Hepatocyte (in vitro differentiated cells): ENCODE data around the gene FERMT3. TPM values are rescaled to one million over a fixed set of nuclear protein-coding genes. Genes with fewer than 3 reads are reported as not detected.

ENCODE experiments used
- DNase-seq: peaks from one replicate; pipeline ENCODE4 v3.0.0-alpha.2; 2016; ENCODE audit warnings: low spot score
- H2AFZ ChIP-seq: fragments of 200-600 bp; sonication (generic); 2 replicates; pipeline ENCODE4 v1.6.0; 2016; ENCODE audit warnings: antibody characterized with exemption, mild to moderate bottlenecking
- H3K27ac ChIP-seq: fragments of 200-600 bp; sonication (generic); 2 replicates; pipeline ENCODE4 v1.5.1; 2016; ENCODE audit warnings: mild to moderate bottlenecking
- H3K27me3 ChIP-seq: fragments of 200-600 bp; sonication (generic); 2 replicates; pipeline ENCODE4 v1.6.1; 2016
- H3K36me3 ChIP-seq: fragments of 200-600 bp; sonication (generic); replicated peaks from 2 replicates; pipeline ENCODE4 v1.5.1; 2016; ENCODE audit warnings: low read depth; ENCODE audit not compliant: insufficient read depth
- H3K4me1 ChIP-seq: fragments of 200-600 bp; sonication (generic); 2 replicates; pipeline ENCODE4 v1.5.1; 2016; ENCODE audit warnings: mild to moderate bottlenecking, moderate library complexity; ENCODE audit not compliant: insufficient read depth
- H3K4me2 ChIP-seq: fragments of 200-600 bp; sonication (generic); 2 replicates; pipeline ENCODE4 v1.6.0; 2016
- H3K4me3 ChIP-seq: fragments of 200-600 bp; sonication (generic); 2 replicates; pipeline ENCODE4 v1.5.1; 2016; ENCODE audit warnings: mild to moderate bottlenecking
- H3K79me2 ChIP-seq: fragments of 200-600 bp; sonication (generic); 2 replicates; pipeline ENCODE4 v1.6.0; 2017; ENCODE audit warnings: mild to moderate bottlenecking
- H3K9me2 ChIP-seq: fragments of 200-600 bp; sonication (generic); replicated peaks from 2 replicates; pipeline ENCODE4 v1.6.0; 2017; ENCODE audit warnings: mild to moderate bottlenecking; ENCODE audit not compliant: insufficient read depth
- H3K9me3 ChIP-seq: fragments of 200-600 bp; sonication (generic); 2 replicates; pipeline ENCODE4 v1.5.1; 2016; ENCODE audit warnings: low read depth, mild to moderate bottlenecking
- H4K20me1 ChIP-seq: fragments of 200-600 bp; sonication (generic); 2 replicates; pipeline ENCODE4 v1.6.0; 2016; ENCODE audit warnings: mild to moderate bottlenecking; ENCODE audit not compliant: insufficient read depth, poor library complexity, severe bottlenecking
- CTCF ChIP-seq: fragments of 200-600 bp; sonication (generic); IDR thresholded peaks from 2 replicates; pipeline ENCODE4 v1.5.1; 2016; ENCODE audit warnings: antibody characterized with exemption, mild to moderate bottlenecking; ENCODE audit not compliant: poor library complexity
- EZH2 ChIP-seq: fragments of 200-600 bp; sonication (generic); IDR thresholded peaks from 2 replicates; pipeline ENCODE4 v1.6.1; 2016; ENCODE audit warnings: antibody characterized with exemption, mild to moderate bottlenecking, borderline replicate concordance
- EZH2phosphoT487 ChIP-seq: fragments of 200-600 bp; sonication (generic); IDR thresholded peaks from one replicate; pipeline ENCODE4 v1.6.1; 2018; ENCODE audit warnings: antibody characterized with exemption, mild to moderate bottlenecking, low read depth, moderate library complexity; ENCODE audit not compliant: unreplicated experiment, severe bottlenecking
- WGBS: methylation state at CpG from one replicate; pipeline ENCODE4 v1.1.6; 2016; ENCODE audit warnings: low lambda C conversion rate; ENCODE audit errors: missing lambda C conversion rate; 5-methylcytosine and 5-hydroxymethylcytosine counted together
- polyA plus RNA-seq: library from polyadenylated mRNA; unstranded; fragments of >200 nt; fragmentation: Nextera tagmentation; extraction: Ambion mirVana; gene quantifications from 2 replicates; pipeline ENCODE4 v1.2.1, GENCODE V29; 2016
- total RNA-seq: library from RNA; depleted of rRNA; stranded (reverse); fragments of >200 nt; gene quantifications from 2 replicates; pipeline ENCODE4 v1.2.3, GENCODE V29; 2014

The FERMT3 gene
- total and polyA plus RNA-seq, 2 experiments from 2014 or later: 1.6 TPM; not detected in 1

GRCh38 chr11:64255135-64256128, 48.9 kb downstream of the FERMT3 start:
- TF ChIP-seq EZH2: no peak
- TF ChIP-seq EZH2phosphoT487: no peak
- TF ChIP-seq CTCF: no peak
- no peak overlapping the region for H2AFZ ChIP-seq
- no peak overlapping the region for H3K27ac ChIP-seq
- no peaks in the 10 kb centered on the region for H3K9me2 ChIP-seq
- no peak overlapping the region for H3K4me3 ChIP-seq
- no peaks in the 10 kb centered on the region for H3K36me3 ChIP-seq
- no peak for DNase-seq
- peaks cover 16% of the 10 kb centered on the region for H3K79me2 ChIP-seq
- H3K4me1 ChIP-seq: peaks cover 10% of the 10 kb centered on the region
- H3K27me3 ChIP-seq: no peaks in the 10 kb centered on the region
- H3K4me2 ChIP-seq: no peak overlapping the region
- H4K20me1 ChIP-seq: peaks cover 5% of the 10 kb centered on the region
- H3K9me3 ChIP-seq: no peaks in the 10 kb centered on the region
- 95% methylated on average over 29 of the region's 35 CpGs for WGBS

- Histone ChIP-seq H3K9me2 (no peaks in the 10 kb centered on the region), H3K9me3 (no peaks in the 10 kb centered on the region), H3K27ac (no peak overlapping the region), H4K20me1 (peaks cover 5% of the 10 kb centered on the region), H3K4me2 (no peak overlapping the region), H3K36me3 (no peaks in the 10 kb centered on the region), H3K27me3 (no peaks in the 10 kb centered on the region), H2AFZ (no peak overlapping the region), H3K4me3 (no peak overlapping the region), H3K79me2 (peaks cover 16% of the 10 kb centered on the region), H3K4me1 (peaks cover 5% of the 10 kb centered on the region)
- WGBS: 96% methylated on average over 15 of the region's 15 CpGs
- TF ChIP-seq CTCF (no peak), EZH2phosphoT487 (no peak), EZH2 (no peak)
- no peak for DNase-seq
These were observed 49.8 kb downstream of the FERMT3 start for GRCh38 chr11:64256300-64256699.

- 93% methylated on average over 21 of the region's 24 CpGs for WGBS
- no peaks in the 10 kb centered on the region for H4K20me1 ChIP-seq
- no peaks in the 10 kb centered on the region for H3K9me2 ChIP-seq
- no peak overlapping the region for H2AFZ ChIP-seq
- no peaks in the 10 kb centered on the region for H3K79me2 ChIP-seq
- no peak overlapping the region for H3K4me3 ChIP-seq
- H3K4me2 ChIP-seq: no peak overlapping the region
- no peak overlapping the region for H3K27ac ChIP-seq
- H3K27me3 ChIP-seq: no peaks in the 10 kb centered on the region
- no peak for TF ChIP-seq EZH2phosphoT487
- TF ChIP-seq EZH2: no peak
- no peak for TF ChIP-seq CTCF
- no peaks in the 10 kb centered on the region for H3K9me3 ChIP-seq
- no peaks in the 10 kb centered on the region for H3K4me1 ChIP-seq
- H3K36me3 ChIP-seq: no peaks in the 10 kb centered on the region
- DNase-seq: no peak
These were observed 51.8 kb downstream of the FERMT3 start for GRCh38 chr11:64258356-64258755.
